Activated gamma-delta T cell treated with anti-CD3 and anti-CD28 coated beads, Interleukin-2, amount 50 U/mL, for 16 hours (primary cell): ENCODE data around the gene HMGCLL1.

Experiments
- DNase-seq: peaks from one replicate; pipeline ENCODE4 v3.0.0-alpha.2; 2020; ENCODE audit warnings: low read depth

HMGCLL1 gene

DNA sequence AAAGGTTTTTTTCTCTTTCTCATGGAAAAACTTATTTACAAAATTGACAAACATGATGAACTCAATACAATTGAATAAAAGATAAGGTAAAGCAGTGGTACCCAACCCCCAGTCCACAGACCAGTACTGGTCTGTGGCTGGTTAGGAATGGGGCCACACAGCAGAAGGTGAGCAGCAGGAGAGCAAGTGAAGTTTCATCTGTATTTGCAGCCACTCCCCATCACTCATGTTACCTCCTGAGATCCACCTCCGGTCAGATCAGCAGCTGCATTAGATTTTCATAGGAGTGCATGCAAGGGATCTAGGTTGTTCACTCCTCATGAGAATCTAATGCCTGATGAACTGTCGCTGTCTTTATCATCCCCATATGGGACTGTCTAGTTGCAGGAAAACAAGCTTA, 47.5 kb downstream of the HMGCLL1 start:
- DNase-seq, result no peak

GRCh38 chr6:55530931-55531330, 48.1 kb downstream of the HMGCLL1 start:
- no peak for DNase-seq

DNA sequence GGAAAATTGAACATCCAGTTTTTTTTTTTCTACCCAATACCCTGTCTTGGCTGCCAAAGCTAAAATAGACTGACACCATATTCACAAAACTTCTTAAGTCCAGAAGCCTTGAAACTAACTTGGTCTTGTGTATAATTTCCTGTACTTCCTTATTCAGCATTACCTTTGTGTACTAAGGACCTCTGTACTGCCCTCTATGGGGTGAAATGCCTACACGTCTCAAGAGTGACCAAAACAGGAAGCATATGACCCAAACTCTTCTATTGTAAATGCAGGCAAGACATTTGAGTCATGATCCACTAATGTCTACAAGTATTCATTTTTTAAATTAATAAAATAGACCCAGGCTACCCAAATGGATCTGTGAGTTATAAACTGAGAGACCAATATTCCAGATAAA, 50.4 kb downstream of the HMGCLL1 start:
- no peak for DNase-seq

DNA sequence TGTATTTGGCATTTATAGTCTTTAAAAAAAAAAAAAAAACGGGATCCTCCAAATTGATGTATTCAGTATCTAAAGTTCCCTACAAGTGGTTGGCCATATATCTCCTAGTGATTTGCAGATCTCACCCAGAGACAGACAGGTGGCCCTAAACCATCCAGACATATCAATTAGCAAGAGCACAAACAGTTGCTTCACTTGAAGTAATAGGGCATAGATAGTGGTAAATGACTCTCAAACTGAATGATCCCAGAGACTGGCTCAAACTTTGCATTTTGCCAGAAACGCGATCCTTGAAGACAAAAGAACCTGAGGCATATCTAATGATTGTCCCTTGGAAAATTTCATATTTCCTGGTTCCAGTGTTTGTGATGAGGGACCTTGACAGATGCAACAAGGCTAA, 54.6 kb downstream of the HMGCLL1 start:
- no peak for DNase-seq

DNA sequence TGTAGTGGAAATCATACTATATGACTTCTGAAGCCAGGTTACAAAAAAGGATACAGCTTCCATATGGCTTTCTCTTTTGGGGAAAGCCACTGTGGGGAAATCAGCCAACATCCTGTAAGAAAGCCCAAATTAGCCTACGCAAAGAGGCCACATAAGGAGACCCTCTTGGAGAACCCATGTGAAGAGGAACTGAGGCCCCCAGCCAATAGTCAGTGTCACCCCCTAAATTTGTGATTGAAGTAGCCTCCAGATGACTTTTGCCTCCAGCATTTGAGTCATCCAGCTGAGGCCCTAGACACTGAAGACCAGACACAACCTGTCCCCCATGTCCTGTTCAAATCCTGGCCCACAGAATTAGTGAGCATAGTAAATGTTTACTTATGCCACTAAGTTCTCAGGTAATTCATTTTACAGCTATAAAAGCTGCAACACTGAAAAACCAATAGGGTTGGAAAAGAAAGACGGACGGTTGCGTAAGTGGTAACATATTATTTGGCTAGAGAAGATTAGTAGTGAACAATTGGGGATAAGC, 60.4 kb downstream of the HMGCLL1 start:
- no peak for DNase-seq

DNA sequence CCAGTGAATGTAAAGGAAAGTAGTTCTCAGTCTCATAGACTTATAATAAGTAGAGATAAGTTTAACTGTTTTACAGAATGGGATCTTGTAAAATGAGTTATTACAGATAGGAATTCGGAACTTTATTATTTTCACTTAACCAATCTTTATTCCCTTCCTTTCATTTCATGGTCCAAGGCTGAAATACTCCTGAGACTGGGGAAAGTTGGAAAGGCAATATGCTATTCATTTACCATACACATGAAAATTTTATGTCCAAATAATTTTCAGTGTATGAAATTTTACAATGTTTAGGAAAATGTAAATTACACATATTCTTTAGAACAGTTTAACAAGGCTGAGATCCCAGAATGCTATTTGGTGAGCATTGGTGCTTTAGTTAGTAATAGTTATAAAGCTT, 62.3 kb downstream of the HMGCLL1 start:
- no peak for DNase-seq

- DNase-seq, result no peak
Measured at GRCh38 chr6:55512904-55513303, 66.1 kb downstream of the HMGCLL1 start.

GRCh38 chr6:55511122-55511800, 67.7 kb downstream of the HMGCLL1 start:
- no peak for DNase-seq

GRCh38 chr6:55499591-55499990, 79.4 kb downstream of the HMGCLL1 start:
- DNase-seq, result no peak

DNA sequence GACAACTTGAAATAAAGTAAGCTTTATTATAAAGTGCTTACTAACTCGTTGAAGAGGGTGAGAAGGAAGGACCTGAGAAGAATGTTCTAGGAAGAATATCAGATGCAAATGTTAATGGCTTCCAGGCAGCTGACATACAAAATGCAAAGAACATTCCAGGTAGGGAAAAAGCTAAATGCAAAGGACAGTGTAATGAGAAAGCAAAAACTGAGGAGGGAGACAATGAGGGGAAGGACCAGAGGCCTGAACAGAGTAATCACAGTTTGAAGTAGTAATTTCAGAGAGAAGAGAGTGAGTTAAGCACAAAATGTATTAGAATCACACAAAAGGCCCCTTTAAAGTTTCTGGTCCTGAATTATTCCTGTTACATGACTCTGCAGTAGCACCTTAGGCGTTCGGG, 81.3 kb downstream of the HMGCLL1 start:
- no peak for DNase-seq

- DNase-seq, result no peak
Measured at GRCh38 chr6:55496201-55496600, 82.8 kb downstream of the HMGCLL1 start.

- no peak for DNase-seq
Measured at GRCh38 chr6:55495277-55495676, 83.7 kb downstream of the HMGCLL1 start.

GRCh38 chr6:55494411-55494810, 84.6 kb downstream of the HMGCLL1 start:
- DNase-seq, result no peak

DNA sequence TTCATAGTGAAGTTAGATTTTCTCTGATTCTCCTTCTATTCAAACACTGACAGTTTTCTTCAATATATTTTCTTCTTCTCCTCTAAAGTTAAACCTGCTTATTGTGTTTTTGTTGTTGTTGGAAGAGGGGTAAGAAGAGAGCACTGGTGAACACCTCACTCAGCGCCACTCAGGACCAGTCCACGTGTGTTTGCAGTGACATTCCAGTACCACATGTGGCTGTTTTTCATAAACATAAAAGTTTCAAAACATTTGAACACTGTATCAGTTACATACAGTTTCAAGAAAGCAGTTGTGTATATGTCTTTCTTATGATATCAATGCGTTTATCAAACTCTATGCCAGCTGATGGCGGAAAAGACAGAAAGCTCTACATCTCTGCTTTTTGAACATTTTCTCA, 86.7 kb downstream of the HMGCLL1 start:
- DNase-seq, result no peak

GRCh38 chr6:55490871-55491270, 88.1 kb downstream of the HMGCLL1 start:
- no peak for DNase-seq

GRCh38 chr6:55474382-55474781, 104.6 kb downstream of the HMGCLL1 start:
- no peak for DNase-seq

DNA sequence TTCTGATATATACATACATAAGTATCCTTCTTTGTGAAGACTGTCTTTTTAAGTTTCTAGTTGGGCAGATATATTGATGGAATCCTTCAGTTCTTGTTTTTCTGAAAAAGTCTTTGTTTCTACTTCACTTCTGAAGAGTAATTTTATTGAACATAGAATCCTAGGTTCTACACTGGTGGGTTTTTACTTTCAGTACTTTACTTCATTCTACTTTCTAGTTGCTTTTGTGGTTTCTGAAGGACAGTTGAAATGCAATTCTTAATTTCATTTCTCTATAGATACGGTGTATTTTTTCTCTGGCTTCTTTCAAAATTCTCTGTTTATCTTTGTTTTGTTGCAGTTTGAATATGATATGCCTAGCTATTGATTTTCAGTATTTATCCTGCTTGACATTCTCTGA, 105.3 kb downstream of the HMGCLL1 start:
- no peak for DNase-seq

GRCh38 chr6:55469951-55470366, 109.0 kb downstream of the HMGCLL1 start:
- no peak for DNase-seq

DNA sequence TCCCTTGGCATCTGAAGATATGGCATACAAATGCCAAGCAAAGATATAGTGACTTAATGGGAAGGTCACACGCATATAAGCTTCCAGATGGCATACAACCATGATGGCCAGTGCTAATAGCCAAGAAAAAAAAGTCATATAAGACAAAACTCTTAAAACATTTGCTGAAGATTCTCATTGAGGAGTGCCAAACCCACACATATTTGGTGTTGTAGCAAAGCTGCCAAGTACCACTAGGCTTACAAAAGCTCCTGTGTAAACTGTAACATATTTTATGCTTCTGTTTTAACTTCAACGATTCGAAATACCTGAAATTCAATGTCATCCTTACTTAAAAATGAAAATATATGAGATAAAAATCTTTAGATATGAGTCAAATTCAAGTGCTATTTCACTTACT, 123.0 kb downstream of the HMGCLL1 start:
- no peak for DNase-seq

GRCh38 chr6:55450005-55450404, 129.0 kb downstream of the HMGCLL1 start:
- DNase-seq, result no peak

DNA sequence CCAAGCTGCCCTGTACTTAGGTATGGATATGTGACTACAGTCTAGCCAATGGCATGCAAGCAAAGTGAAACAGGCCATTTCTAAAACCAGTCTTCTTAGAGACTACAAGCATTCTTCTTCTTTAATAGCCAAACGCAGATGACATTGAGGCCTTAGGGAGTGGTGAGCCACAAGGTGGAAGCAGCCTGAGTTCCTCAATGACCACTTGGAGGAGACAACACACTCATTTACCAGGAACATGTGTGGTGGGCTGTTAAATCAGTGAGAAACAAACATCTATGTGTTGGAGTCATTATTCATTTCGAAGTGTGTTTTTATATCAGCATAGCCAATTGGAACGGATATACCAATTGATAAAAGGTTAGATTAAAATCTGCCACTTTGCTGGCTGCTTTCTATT, 129.8 kb downstream of the HMGCLL1 start:
- DNase-seq, result no peak

DNA sequence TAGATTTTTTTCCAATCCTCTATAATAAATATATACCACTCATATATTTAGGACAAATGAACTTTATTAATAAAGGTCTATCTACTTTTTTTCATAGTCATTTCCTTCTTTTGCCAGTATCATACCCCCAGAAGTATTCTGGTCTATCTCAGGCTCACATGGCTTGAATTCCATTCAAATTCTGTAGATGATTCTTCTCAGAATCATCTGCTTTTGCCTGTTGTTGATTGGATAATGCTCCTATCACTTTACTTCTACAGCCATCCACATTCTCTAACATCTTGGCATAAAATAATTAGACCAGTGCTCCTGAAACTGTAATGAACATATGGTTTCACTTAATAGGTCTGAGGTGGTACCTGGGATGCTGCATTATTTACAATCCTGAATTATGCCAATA, 130.5 kb downstream of the HMGCLL1 start:
- no peak for DNase-seq

GRCh38 chr6:55447891-55448290, 131.1 kb downstream of the HMGCLL1 start:
- no peak for DNase-seq

DNA sequence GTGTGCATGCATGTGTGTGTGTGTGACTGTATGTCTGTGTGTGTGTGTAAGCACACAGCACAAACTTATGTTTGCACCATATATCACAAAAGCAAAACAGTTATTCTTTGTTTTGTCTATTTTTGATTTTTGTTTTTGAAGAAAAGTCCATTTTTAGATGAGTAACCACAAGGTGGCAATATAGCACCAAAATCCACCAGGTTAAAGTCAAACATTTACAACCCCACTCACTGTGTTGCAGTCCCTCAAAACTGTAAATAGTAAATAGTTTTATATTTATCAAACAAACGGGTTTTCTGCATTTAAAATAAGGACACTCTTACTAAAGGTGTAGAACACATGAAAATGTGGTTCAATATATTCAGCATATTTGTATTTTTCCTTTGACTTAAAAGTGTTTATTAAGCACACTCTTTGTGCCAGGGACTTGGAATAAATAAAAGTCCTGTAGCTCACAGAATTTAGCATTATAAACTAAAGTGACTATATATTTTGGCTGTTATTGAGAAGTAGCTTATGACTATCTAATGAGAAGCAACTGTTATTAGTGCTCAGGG, 133.3 kb downstream of the HMGCLL1 start:
- DNase-seq, result no peak
